GM21423 (cell line): Measurements from ENCODE around the gene CENPQ.
"Not testable (repeated sequence)": the region's sequence is repeated elsewhere in the genome, so short reads cannot be mapped to it uniquely, and the experiment has no call there.

Experiments used
- ATAC-seq: cut with Tn5 transposase; IDR thresholded peaks from one replicate; pipeline ENCODE4 v1.9.1; 2021; ENCODE audit warnings: mild to moderate bottlenecking, moderate library complexity; ENCODE audit not compliant: unreplicated experiment

Gene CENPQ, protein sequence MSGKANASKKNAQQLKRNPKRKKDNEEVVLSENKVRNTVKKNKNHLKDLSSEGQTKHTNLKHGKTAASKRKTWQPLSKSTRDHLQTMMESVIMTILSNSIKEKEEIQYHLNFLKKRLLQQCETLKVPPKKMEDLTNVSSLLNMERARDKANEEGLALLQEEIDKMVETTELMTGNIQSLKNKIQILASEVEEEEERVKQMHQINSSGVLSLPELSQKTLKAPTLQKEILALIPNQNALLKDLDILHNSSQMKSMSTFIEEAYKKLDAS

DNA sequence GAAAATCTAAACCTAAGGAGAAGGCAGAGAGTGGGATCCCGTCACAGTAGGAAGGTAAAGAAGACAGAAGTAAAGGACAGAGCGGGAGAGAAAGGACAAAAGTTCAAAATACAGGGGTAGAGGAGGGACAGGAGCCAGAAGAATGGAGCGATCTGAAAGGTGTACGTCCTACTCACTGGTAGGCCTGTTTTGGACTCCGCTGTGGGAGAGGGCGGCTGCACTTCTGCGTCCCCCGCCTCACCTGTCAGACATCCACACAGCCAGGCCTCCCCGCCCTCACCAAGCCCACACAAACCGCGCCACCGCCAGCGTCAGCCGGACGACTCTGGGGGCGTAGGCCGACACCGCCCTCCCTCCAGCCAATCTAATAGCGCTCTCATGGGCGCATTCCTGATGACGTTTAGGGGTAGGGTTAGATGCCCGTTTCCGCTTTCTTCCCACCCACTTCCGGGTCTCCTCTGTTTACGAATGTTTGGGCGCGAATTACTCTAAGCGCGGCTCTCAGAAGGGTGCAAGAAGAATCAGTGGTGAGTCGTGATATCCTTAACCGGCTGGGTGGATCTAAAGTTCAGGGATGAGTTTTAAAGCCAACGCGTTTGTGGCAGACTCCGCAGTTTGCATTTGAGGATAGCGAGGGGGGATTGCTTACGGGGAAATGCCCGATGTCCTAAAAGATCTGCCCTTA is at the start of gene CENPQ, which contains the start of gene MMUT:
TSS of gene CENPQ (plus strand) at position 444 of the 685 bp plus-strand sequence. CDS start 6,807 bp downstream, outside the sequence.
TSS of gene MMUT (minus strand) at position 327 of the 685 bp plus-strand sequence. CDS start 3,787 bp downstream, outside the sequence.
- ATAC-seq, result peak; percentile 98

DNA sequence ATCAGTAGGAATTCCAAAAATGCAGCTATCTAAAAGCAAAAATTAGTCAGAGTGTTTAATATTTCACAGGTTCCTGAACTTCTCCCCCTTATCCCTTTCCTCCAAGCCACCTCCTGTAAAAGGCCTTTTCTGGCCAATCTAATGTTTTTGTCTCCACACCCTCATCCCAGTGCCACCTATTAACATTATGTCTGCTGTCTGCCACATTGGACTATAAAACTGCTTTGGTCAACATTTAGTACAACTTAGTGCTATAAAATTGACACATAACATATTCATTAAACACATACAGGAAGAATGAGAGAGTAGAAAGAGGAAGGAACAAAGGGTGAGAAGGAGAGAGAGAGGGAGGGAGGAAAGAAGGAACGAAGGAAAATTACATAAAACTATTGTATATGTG is 47.8 kb upstream of the CENPQ start:
- no peak for ATAC-seq

DNA sequence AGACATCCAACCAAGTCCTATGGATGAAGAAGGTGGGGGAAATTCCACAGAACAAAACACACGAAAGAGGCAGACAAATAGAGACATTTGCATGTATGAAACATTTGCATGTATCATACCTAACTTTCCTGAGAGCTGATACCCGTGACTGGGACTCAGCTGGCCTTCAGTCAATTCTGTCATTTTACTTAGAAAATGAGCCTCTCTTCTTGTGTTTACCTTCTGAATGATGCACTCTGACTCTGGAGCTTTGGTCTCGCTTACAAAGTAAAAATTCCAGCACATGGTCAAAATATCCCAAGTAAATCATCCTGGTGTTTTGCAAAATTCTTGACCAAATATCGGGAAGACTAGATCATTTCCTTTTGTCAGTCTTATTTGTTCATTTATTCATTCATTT is 47.0 kb upstream of the CENPQ start:
- no peak for ATAC-seq

DNA sequence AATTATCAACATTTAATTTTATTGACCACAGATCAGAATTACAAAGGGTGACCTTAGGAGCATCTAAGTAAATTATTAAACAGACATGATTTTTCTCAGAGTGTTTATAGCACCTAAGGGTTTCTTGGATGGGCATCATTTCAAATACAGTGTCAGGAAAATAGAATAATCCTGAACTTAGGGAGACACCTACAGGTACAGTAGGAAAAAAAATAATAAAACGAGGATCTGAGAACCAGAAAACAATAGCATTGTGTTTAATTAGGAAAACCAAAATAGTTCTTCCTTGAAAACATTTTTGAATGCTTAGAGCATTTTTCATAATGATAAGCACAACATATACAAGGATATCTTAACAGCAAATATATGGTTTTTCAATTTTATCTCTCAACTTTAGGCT is 39.4 kb upstream of the CENPQ start:
- no peak for ATAC-seq

DNA sequence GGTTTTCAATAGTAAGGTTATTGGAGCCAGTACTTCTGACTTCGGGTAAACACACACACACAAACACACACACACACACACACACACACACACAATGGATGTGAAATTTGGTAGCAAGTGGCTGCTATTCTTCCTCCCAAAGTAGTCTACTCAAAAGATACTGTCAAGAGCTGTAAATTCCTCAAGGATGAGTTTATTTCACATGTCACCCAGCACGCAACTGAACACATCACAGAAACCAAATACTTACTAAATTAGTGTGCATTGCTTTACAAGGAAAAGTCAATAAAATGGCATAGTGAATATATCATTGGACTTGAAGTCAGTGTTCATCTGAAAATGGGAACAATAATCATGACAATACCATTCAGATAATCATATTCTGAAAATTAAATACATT is 33.0 kb upstream of the CENPQ start:
- no peak for ATAC-seq

DNA sequence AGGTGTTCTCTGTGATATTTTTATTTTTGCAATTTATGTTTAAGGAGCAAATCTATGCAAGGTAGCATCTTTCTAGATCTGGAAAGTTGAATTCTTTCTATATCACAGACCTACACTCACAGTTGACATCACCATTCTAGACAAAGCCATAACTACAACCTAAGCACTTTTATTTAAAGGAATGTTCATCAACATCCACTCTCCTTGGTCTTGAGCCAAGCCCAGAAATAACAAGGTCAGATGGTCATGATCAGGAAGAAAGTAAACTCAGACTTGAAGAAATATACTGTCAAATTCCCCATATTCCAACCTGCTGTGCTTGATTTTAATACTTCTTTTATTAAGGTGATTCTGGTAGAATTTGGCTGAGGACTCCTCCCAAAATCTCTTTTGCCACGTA is 32.3 kb upstream of the CENPQ start:
- ATAC-seq, result no peak

DNA sequence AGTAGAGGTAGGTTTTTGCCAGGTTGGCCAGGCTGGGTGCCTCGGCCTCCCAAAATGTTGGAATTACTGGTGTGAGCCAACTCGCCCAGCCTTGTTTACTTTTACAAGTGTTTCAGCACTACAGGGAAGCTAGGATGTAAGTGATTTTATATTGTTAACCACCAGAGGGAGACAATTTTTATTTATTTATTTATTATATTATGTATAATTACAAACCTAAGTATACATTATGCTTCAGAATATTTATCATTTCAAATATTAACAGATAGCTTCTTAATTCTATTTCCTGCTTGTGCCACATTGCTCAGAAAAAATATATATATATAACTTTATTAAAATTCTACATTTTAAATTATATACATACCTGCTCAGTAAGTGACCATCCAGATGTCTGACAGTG is 9.9 kb upstream of the CENPQ start:
- no peak for ATAC-seq

DNA sequence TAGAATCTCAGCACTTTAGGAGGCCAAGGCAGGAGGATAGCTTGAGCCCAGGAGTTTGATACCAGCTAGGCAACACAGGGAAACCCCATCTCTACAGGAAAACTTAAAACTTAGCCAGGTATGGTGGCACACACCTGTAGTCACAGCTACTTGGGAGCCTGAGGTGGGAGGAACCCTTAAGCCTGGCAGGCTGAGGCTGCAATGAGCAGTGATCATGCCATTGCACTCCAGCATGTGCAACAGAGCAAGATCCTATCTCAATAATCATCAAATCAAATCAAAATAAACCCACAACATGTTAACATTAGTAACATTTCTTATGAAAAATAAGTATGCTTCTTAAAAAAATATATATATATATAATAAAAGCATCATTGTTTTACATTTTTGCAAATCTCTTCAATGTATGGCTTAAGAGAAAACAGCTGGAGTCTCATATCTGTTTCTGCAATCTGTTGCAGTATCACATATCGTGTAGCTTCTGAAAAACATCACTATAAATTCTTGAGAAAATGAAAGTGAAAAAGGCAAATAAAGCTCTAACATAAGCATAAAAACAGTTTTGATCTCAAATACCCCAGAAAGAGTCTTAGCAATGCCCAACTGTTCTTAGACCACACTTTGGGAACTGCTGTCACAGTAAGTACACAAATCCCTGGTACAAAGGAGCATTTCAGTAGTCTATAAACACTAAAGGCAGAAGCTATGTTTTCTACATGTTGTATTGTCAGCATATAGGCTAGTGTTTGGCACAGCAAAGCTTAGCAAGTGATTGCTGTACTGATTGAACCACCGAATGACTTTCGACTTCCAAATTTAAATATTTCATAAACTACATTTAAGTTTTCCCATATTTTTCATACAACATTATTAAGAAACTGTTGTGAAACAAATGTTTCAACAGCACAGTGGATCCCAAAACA is 8.1 kb upstream of the CENPQ start:
- ATAC-seq, result peak; percentile 66

DNA sequence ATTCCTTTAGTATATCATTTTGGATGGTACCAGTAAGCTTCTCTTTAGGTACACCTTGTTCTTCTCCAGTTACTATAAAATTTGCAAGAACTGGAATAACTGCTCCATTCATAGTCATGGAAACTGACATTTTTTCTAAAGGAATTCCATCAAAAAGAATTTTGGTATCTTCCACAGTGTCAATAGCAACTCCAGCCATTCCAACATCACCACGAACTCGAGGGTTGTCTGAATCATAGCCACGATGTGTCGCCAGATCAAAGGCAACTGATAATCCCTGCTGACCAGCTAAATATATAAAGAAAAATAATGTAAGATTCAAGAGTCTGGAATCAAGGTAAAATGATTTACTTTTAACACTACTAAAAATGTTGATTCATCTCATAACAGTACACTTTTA is 5.4 kb upstream of the CENPQ start:
- ATAC-seq, result no peak

DNA sequence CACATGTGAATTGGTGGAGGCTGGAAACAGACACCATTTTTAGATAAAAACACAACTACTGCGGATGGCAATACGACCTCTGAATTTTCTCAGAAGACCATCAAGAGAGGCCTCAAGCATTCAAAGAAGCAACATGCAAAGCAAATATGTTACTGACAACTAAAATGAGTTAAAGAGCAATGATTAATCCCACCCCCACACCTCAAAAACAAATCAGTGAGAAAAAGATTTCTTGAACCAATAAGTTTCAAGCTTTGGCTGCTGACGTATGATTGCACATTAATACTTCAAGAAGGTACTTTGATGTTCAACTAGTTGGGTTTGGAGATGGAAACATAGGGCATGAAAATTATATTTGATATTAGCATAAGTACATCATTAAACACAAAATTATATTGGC is 1.1 kb upstream of the CENPQ start:
- no peak for ATAC-seq

DNA sequence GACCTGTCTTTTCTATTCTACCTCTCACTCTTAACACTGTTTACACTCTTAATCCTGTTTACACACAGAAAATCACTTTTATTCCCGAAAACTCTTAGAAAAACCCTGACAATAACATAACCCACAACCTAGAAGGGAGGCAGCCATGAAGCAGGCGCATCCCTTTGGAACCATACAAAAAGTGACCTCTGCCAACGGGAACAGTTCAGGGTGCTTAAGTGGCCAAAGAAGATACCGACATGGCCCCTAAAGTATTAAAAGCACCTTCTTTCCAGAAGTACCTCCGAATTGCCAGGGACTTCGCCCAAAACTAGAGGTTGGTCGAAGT is 607 bp upstream of the CENPQ start:
- ATAC-seq, result peak; percentile 6

DNA sequence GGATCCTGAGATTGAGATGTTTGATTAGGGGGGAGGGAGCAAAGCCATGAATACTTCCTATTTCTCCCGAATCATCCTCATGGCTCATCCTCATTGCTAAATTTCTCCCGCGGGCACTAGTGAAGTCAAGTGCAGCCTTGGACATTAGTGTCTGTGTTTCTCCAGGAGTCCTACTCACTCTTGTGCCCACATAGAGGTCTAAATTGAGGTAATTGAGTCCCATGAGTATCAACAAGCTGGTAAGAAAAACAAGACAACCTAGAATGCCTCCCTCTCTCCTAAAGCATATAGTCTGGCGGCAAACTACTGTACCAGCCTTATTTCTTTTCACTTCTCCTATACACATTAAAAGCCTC is 420 bp downstream of the CENPQ start:
- peak; percentile 2 for ATAC-seq

DNA sequence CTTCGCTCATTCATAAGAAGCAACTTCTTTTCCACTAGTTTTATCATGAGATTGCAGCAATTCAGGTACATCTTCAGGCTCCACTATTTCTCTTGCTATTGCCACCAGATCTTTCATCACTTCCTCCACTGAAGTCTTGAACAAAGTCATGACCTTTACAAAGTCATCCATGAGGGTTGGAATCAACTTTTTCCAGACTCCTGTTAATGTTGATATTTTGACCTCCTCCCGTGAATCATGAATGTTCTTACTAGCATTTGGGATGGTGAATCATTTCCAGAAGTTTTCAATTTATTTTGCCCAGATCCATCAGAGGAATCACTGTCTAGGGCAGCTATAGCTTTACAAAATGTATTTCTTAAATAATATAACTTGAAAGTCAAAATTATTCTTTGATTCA is 1.5 kb downstream of the CENPQ start:
- no peak for ATAC-seq

DNA sequence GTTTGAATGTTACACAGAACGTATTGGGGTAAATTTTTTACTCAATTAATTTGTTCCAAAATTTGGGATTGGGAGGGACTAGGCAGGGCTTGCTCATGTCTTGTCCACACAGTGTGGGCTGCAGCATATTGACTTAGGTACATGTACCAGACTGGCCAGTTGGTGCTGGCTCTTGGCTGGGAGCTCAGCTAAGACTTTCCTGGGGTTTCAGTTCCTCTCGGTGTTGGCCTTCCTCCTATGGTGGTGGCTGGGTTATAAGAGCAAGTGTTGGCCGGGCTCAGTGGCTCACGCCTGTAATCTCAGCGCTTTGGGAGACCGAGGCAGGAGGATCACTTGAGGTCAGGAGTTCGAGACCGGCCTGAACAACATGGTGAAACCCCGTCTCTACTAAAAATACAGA is 4.9 kb downstream of the CENPQ start:
- no peak for ATAC-seq

DNA sequence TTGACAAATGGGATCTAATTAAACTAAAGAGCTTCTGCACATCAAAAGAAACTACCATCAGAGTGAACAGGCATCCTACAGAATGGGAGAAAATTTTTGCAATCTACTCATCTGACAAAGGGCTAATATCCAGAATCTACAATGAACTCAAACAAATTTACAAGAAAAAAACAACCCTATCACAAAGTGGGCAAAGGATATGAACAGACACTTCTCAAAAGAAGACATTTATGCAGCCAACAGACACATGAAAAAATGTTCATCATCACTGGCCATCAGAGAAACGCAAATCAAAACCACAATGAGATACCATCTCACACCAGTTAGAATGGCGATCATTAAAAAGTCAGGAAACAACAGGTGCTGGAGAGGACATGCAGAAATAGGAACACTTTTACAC is 13.4 kb downstream of the CENPQ start:
- ATAC-seq, result not testable (repeated sequence)

DNA sequence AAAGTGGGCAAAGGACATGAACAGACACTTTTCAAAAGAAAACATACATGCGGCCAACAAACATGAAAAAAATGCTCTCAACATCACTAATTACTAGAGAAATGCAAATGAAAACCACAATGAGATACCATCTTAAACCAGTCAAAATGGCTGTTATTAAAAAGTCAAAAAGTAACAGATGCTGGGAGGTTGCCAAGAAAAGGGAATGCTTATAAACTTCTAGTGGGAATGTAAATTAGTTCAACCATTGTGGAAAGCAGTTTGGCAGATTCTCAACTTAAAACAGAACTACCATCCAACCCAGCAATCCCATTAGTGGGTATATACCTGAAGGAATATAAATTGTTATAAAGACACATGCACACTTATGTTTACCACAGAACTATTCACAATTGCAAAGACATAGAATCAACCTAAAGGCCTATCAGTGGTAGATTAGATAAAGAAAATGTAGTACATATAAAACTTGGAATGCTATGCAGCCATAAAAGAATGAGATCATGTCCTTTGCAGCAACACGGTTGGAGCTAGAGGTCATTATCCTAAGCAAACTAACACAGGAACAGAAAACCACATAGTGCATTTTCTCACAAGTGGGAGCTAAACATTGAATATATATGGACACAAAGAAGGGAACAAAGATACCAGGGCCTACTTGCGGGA is 16.3 kb downstream of the CENPQ start:
- no peak for ATAC-seq

DNA sequence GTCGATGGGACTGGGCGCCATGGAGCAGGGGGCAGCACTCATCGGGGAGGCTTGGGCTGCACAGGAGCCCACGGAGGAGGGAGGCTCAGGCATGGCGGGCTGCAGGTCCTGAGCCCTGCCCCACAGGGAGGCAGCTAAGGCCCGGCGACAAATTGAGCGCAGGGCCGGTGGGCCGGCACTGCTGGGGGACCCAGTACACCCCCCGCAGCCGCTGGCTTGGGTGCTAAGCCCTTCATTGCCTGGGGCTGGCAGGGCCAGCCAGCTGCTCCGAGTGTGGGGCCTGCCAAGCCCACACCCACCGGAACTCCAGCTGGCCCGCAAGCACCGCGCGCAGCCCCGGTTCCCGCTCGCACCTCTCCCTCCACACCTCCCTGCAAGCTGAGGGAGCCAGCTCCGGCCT is 18.7 kb downstream of the CENPQ start:
- ATAC-seq, result not testable (repeated sequence)

DNA sequence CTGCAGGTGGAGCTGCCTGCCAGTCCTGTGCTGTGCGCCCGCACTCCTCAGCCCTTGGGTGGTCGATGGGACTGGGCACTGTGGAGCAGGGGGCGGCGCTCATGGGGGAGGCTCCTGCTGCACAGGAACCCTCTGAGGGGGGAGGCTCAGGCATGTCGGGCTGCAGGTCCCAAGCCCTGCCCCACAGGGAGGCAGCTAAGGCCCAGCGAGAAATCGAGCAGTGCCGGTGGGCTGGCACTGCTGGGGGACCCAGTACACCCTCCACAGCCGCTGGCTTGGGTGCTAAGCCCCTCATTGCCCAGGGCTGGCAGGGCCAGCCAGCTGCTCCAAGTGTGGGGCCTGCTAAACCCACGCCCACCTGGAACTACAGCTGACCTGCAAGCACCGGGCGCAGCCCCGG is 20.2 kb downstream of the CENPQ start:
- ATAC-seq, result not testable (repeated sequence)

DNA sequence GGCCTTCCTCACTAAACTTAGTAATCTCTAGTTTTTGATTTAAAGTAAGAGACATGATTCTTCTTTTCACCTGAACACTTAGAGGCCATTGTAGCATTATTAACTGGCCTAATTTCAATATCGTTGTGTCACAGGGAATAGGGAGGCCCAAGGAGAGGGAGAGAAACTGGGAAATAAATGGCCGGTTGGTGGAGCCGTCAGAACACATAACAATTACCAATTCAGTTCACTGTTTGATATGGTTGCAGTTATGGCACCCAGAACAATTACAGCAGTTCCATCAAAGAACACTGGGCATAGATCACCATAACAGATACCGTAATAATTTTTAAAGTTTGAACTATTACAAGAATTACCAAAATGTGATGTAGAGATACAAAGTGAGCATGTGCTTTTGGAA is 27.5 kb downstream of the CENPQ start:
- ATAC-seq, result no peak

DNA sequence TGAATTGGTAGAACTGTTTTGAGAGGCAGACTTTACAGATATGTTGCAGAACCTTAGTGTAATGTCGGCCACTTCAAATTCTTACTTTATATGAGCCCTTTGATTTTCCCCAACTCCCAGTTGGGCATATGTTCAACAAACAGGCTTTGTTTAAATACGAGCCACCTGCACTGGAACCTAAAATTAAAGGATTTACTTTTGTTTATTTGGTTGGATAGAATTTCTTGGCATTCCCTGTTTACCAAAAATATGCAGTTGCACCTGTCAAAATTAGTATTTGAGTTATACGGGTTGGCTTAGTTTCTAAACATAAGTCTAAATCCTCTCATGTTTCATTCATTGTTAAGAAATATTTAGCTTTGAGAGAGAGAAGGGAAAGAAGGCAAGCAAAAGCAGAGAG is 34.1 kb downstream of the CENPQ start:
- ATAC-seq, result no peak

DNA sequence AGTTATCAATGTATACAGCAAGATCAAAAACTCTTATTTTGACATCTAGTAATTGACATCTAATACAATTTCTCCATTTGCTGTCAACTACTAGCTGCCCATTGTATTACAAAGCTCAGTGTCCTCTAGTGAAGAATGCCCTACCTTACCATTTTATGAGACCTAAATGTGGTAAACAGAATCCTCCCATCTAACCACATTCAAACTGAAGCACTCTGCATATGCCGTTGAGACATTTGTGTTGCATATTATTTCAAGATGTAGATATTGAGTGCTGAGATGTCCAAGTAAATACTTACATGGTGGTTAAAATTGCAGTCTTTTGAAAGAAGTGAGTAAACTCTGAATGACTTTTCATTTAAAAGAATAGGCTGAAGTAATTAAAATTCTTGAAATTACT is 36.0 kb downstream of the CENPQ start:
- no peak for ATAC-seq
